Fibroblast of villous mesenchyme (primary cell): ENCODE results near the gene INTS3. TPM values are rescaled to one million over a fixed set of nuclear protein-coding genes. Genes with fewer than 3 reads are reported as not detected.

Source experiments
- DNase-seq: peaks from one replicate; pipeline ENCODE4 v3.0.0-alpha.2; 2010; ENCODE audit warnings: low read depth
- H3K4me3 ChIP-seq: 2 replicates; pipeline ENCODE4 v1.5.1; 2011; ENCODE audit warnings: low read depth, mild to moderate bottlenecking, low read length
- total RNA-seq: library from RNA; depleted of rRNA; stranded (reverse); fragments of >200 nt; gene quantifications from 2 replicates; pipeline ENCODE4 v1.2.3, GENCODE V29; 2012
- TF ChIP-seq, protein P1 (sequence below): IDR thresholded peaks from 2 replicates; pipeline ENCODE4 v1.5.1; 2012; ENCODE audit warnings: low read depth, mild to moderate bottlenecking, low read length; ENCODE audit not compliant: insufficient read depth

INTS3 gene
- total RNA-seq, 1 donor, result 51.4 TPM

DNA sequence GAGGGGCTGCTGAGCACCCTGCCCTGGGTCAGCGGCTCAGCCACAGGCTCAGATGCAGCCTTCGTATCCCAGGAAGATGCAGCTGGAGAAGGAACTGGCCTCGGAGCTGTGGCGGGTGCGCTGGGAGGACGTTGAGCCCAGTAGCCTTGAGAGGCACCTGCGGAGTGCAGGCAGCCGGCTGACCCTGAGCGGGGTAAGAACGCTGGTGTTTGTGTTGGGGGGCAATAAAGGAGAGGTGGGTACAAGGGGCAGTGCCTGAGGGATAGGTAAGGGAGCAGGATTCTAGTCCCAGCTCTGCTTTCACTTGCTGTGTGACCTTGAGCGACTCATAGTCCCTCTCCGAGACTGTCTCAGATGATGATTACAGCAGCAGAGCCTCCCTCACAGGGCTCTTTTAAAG is 43.0 kb upstream of the INTS3 start:
- TF ChIP-seq, protein P1, sequence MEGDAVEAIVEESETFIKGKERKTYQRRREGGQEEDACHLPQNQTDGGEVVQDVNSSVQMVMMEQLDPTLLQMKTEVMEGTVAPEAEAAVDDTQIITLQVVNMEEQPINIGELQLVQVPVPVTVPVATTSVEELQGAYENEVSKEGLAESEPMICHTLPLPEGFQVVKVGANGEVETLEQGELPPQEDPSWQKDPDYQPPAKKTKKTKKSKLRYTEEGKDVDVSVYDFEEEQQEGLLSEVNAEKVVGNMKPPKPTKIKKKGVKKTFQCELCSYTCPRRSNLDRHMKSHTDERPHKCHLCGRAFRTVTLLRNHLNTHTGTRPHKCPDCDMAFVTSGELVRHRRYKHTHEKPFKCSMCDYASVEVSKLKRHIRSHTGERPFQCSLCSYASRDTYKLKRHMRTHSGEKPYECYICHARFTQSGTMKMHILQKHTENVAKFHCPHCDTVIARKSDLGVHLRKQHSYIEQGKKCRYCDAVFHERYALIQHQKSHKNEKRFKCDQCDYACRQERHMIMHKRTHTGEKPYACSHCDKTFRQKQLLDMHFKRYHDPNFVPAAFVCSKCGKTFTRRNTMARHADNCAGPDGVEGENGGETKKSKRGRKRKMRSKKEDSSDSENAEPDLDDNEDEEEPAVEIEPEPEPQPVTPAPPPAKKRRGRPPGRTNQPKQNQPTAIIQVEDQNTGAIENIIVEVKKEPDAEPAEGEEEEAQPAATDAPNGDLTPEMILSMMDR, result no peak
- no peak overlapping the region for H3K4me3 ChIP-seq
- DNase-seq, result no peak

DNA sequence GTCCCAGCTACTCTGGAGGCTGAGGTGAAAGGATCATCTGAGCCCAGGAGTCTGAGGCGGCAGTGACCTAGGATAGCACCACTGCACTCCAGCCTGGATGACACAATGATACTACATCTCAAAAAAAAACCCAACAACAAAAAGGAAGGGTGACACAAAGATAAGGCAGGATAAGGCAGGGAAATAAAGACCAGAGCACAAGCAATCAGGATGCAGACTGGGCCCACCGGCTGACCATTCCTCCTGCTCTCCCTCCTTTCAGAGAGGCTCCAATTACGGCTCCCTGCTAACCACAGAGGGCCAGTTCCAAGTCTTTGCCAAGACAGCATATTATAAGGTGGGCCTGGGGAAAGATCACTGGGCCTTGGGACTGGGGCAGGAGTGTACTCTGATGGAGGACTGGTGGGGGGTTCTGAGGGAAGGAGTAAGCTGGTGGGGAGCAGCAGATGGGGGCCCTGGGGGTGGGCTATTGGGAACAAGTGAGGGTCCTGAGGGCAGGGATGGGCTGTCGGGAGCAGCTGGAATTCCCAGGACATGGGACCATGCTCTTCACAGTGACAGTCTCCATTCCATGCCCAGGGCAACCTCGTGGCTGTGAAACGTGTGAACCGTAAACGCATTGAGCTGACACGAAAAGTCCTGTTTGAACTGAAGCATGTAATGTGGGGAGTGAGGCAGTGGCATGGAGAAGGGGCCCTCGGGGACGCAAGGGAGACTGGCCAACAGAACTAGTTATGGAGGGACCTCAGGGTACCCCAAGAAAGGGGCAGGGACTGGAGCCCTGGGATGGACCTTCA is 42.1 kb upstream of the INTS3 start:
- no peak overlapping the region for H3K4me3 ChIP-seq
- DNase-seq, result no peak
- TF ChIP-seq, protein P1, result no peak

DNA sequence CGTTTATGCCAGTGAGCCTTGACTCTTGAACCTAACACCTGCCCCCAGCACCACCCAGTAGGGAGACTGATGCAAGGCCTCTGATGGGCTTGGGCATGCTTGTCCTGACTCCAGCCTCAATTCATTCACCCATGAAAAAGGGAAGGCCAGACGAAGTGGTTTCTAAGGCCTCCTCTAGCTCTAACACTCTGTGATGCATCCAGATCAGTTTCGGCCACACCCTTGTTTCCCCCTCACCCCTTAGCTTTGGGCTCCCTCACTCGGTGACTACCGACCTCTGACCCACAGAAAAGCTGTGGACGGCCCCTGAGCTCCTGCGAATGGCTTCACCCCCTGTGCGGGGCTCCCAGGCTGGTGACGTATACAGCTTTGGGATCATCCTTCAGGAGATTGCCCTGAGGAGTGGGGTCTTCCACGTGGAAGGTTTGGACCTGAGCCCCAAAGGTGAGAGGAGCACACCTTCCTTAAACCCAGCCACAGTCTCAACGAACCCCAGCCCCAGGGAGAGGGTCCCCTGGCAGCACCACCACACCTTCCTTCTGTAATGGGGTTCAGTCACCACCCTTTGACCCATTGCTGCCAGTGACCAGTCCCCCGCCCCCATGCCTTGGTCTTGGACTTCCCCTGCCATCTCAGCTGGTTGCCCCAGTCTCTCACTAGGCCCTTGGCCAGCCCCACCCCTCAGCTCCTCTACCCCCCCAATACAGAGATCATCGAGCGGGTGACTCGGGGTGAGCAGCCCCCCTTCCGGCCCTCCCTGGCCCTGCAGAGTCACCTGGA is 40.3 kb upstream of the INTS3 start:
- no peak overlapping the region for H3K4me3 ChIP-seq
- TF ChIP-seq, protein P1, result no peak
- no peak for DNase-seq

DNA sequence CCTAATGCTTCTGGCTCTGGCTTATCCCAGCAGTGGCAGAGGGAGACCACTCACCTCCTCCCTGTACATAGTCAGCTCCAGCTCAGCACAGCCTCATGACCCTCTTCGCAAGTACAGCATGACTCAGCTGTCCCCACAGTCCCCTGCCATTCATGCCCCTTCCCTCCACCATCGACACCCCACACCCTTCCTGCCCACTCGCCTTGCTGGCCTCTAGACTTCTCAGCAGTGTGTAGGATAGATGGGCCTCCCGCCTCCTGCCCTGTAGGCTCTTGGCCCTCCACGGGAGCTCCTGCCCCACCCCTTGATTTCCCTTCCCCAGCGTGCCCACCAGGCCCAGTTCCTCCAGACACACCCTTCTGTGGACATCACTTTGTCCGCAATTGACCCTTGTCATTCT is 39.6 kb upstream of the INTS3 start:
- DNase-seq, result no peak
- TF ChIP-seq, protein P1, result no peak
- no peak overlapping the region for H3K4me3 ChIP-seq

DNA sequence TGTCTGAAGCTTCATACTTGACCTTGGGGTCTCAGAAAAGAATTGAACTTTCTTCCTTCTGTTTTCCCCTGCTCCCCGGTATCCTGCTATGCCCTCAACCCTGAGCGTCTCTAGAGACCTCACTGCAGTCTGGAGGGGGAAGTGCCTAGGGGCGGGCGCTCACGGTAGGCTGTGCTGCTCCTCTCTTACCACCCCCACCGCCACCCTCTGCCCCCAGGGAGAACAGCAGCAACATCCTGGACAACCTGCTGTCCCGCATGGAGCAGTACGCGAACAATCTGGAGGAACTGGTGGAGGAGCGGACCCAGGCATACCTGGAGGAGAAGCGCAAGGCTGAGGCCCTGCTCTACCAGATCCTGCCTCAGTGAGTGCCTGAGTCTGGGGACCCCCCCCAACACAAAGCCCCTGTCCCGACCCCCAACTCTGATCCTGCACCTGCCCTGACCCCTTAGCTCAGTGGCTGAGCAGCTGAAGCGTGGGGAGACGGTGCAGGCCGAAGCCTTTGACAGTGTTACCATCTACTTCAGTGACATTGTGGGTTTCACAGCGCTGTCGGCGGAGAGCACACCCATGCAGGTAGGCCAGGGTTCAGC is 39.0 kb upstream of the INTS3 start:
- H3K4me3 ChIP-seq, result no peak overlapping the region
- DNase-seq, result no peak
- TF ChIP-seq, protein P1, result no peak

DNA sequence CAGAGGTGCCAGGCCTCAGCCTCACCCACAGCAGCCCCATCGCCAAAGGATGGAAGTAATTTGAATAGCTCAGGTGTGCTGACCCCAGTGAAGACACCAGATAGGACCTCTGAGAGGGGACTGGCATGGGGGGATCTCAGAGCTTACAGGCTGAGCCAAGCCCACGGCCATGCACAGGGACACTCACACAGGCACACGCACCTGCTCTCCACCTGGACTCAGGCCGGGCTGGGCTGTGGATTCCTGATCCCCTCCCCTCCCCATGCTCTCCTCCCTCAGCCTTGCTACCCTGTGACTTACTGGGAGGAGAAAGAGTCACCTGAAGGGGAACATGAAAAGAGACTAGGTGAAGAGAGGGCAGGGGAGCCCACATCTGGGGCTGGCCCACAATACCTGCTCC is 34.4 kb upstream of the INTS3 start:
- no peak for DNase-seq
- H3K4me3 ChIP-seq, result no peak overlapping the region
- TF ChIP-seq, protein P1, result no peak
